Large intestine (tissue), 3 donors: ENCODE data around the gene PPP1R12A. TPM values are rescaled to one million over a fixed set of nuclear protein-coding genes. Genes with fewer than 3 reads are reported as not detected.
"Not testable (repeated sequence)": the region's sequence is repeated elsewhere in the genome, so short reads cannot be mapped to it uniquely, and the experiment has no call there.

Experiments used
- DNase-seq, 2 donors: peaks; one replicate each; pipeline versions ENCODE4 v3.0.0 to v3.0.0-alpha.2; 2013
- H3K27ac ChIP-seq: one replicate; pipeline ENCODE4 v1.5.1; 2013; ENCODE audit warnings: low read length
- H3K27me3 ChIP-seq: 2 replicates; pipeline ENCODE4 v1.6.1; 2013; ENCODE audit warnings: low read length; ENCODE audit not compliant: control insufficient read depth, insufficient read depth
- H3K36me3 ChIP-seq: 2 replicates; pipeline ENCODE4 v1.6.1; 2013; ENCODE audit warnings: low read length; ENCODE audit not compliant: control insufficient read depth, insufficient read depth
- H3K4me1 ChIP-seq: one replicate; pipeline ENCODE4 v1.6.1; 2013; ENCODE audit warnings: low read length; ENCODE audit not compliant: control insufficient read depth, insufficient read depth
- H3K4me3 ChIP-seq: one replicate; pipeline ENCODE4 v1.5.1; 2013; ENCODE audit warnings: low read length
- H3K9me3 ChIP-seq: one replicate; pipeline ENCODE4 v1.6.1; 2013; ENCODE audit warnings: mild to moderate bottlenecking, low read depth, low read length, moderate library complexity; ENCODE audit not compliant: control insufficient read depth
- WGBS: methylation state at CpG from one replicate; pipeline ENCODE4 v1.1.5; 2013; ENCODE audit warnings: low lambda C conversion rate; ENCODE audit not compliant: insufficient coverage; 5-methylcytosine and 5-hydroxymethylcytosine counted together
- polyA plus RNA-seq: library from polyadenylated mRNA; unstranded; fragments of 120-200 nt; gene quantifications from one replicate; pipeline ENCODE4 v1.2.1, GENCODE V29; 2013

Gene PPP1R12A
- polyA plus RNA-seq, 1 donor: 60.8 TPM

DNA sequence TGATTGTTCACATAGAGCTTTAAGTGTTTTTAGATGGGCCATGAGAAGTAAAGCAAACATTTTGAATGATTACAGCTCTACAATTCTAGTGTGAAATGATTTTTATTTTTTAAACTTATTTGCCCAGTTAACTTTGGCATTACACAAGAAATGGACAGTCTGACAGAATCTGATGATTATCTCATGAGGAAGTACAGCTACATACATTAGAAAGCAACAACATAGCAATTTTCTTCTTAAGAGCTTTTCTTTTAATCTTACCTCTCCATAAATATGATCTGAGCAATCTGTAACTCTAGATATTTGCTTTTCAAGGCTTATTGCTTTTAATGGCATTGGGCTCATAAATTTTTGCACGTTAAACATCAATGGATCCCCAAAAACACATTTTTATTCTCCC lies 26.5 kb upstream of the PPP1R12A start:
- WGBS: 33% methylated on average over 1 of the region's 1 CpG
- Histone ChIP-seq H3K27me3 (no peaks in the 10 kb centered on the region), H3K36me3 (no peaks in the 10 kb centered on the region), H3K4me3 (no peak overlapping the region), H3K27ac (no peak overlapping the region), H3K4me1 (no peaks in the 10 kb centered on the region), H3K9me3 (no peaks in the 10 kb centered on the region)
- DNase-seq: no peak

DNA sequence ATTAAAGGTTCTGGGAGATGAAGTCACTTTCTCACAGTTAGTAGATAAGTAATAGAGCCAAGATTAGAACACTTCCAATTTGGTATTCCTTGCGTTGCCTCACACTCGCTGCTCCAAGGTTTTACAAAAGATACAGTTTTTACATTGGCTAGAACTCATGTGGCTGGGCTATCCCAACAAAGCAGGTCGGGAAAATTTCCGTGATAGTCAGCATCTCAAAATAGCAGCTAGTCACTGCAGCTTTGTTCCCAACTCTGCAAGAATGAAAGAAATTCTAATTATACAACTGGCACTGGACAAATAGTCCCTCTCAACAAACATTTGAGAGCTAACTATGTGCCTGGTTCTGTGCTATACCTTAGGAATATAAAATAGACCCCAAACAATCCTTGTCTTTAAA lies 24.6 kb upstream of the PPP1R12A start:
- Histone ChIP-seq H3K36me3 (no peaks in the 10 kb centered on the region), H3K27ac (no peak overlapping the region), H3K9me3 (peaks cover 8% of the 10 kb centered on the region), H3K27me3 (no peaks in the 10 kb centered on the region), H3K4me1 (no peaks in the 10 kb centered on the region), H3K4me3 (no peak overlapping the region)
- DNase-seq: no peak
- WGBS: no CpG with 5 or more reads among the region's 4 CpGs

DNA sequence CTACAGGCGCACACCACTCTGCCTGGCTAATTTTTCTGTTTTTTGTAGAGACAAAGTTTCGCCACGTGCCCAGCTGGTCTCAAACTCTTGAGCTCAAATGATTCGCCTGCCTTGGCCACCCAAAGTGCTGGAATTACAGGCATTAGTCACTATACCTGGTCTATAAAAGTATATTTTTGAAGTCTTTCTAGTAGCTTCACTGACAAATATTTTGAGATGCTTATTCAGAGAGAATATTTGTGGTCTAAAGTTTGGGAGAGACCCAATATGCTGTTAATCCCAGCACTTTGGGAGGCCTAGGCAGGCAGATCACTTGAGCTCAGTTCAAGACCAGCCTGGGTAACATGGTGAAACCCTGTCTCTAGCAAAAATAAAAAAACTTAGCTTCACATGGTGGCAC lies 22.0 kb upstream of the PPP1R12A start:
- Histone ChIP-seq H3K27ac (no peak overlapping the region), H3K27me3 (no peaks in the 10 kb centered on the region), H3K36me3 (no peaks in the 10 kb centered on the region), H3K4me1 (no peaks in the 10 kb centered on the region), H3K4me3 (no peak overlapping the region), H3K9me3 (peaks cover 12% of the 10 kb centered on the region)
- no CpG with 5 or more reads among the region's 4 CpGs for WGBS
- no peak for DNase-seq

DNA sequence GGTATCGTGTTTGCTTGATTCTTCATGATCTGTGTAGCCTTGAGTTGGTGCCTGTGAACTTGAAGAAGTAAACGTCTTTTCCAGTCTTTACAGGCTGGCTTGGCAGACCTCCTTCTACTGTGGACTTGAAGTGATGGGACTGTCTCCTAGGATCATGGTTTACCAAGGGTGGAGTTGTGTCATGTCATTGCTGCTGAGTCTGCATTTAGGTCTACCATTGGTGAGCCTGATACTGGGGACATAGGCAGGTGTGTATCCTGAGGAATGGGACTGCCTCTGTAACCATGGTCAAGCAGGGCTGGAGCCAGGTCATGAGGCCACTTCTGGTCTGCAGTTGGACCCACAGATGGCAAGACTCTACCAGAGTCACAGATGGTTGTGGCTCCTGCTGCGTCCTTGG lies 20.7 kb upstream of the PPP1R12A start:
- H3K27ac ChIP-seq: no peak overlapping the region
- no peaks in the 10 kb centered on the region for H3K36me3 ChIP-seq
- H3K4me3 ChIP-seq: no peak overlapping the region
- H3K4me1 ChIP-seq: no peaks in the 10 kb centered on the region
- WGBS: no CpG with 5 or more reads among the region's 3 CpGs
- no peak for DNase-seq
- no peaks in the 10 kb centered on the region for H3K27me3 ChIP-seq
- H3K9me3 ChIP-seq: peaks cover 12% of the 10 kb centered on the region

DNA sequence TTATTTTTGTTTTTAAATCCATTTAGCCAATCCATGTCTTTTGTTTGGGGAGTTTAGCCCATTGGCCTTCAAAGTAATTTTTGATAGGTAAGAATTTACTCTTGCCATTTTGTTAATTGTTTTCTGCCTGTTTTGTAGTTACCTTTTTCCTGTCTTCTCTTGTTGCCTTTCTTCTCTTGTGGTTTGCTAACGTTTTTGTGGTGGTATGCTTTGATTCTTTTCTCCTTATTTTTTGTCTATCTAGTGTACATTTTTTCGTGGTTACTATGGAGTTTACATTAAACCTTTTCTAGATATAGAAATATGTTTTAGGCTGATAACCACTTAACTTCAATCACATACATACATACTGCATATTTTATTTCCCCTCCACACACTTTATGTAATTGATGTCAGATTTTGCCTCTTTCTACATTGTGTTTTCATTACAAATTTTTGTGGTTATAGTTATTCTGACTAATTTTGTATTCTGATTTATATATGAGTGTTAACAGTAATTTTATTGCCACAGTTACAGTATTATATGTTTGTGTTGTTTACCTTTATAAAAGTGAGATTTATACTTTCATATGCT lies 19.2 kb upstream of the PPP1R12A start:
- Histone ChIP-seq H3K9me3 (peaks cover 12% of the 10 kb centered on the region), H3K4me3 (no peak overlapping the region), H3K27ac (no peak overlapping the region), H3K36me3 (no peaks in the 10 kb centered on the region), H3K27me3 (no peaks in the 10 kb centered on the region), H3K4me1 (no peaks in the 10 kb centered on the region)
- WGBS: 85% methylated on average over 2 of the region's 2 CpGs
- no peak for DNase-seq

DNA sequence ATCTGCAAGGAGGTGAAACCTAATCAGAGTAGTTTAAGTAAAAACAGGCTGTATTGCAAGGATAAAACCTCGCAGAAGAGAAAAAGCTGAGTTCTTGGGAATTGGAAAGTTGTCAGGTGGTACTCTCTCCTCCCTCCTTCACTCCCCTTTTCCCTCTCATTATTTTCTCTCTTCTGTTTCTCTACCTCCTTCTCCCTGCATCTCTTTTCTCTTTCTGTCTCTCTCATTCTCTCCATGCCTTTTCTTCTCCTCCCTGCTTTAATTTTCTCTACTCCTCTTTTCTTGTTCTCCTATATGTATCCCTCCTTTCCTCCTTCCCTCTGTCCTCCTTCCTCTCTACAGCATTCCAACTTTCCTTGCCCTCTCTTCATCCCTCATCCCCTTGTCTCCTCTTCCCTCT lies 14.2 kb upstream of the PPP1R12A start:
- Histone ChIP-seq H3K36me3 (no peaks in the 10 kb centered on the region), H3K27me3 (no peaks in the 10 kb centered on the region), H3K27ac (no peak overlapping the region), H3K4me1 (no peaks in the 10 kb centered on the region), H3K9me3 (peaks cover 2% of the 10 kb centered on the region), H3K4me3 (no peak overlapping the region)
- DNase-seq: no peak
- WGBS: no CpG with 5 or more reads among the region's 1 CpG

DNA sequence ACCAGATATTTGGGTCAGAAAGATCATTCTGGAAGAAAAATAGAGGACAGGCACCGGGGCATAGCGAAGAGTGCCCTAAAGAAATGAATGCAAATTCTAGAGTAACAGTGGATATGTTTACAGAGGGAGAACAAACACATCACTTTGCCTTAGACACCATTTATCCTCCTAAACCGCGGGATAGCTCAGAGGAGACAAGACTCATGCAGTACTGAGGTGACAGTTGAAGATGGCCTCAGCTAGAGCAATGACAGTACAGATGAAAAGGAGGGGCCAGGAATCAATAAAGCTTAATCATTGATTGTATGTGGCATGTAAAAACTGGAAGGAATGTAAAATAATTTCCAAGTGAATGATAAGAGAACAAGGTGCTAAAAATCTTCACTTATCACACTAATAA lies 10.5 kb upstream of the PPP1R12A start:
- WGBS: no CpG with 5 or more reads among the region's 4 CpGs
- no peaks in the 10 kb centered on the region for H3K36me3 ChIP-seq
- H3K27ac ChIP-seq: no peak overlapping the region
- H3K9me3 ChIP-seq: no peaks in the 10 kb centered on the region
- DNase-seq: no peak
- no peaks in the 10 kb centered on the region for H3K4me1 ChIP-seq
- no peaks in the 10 kb centered on the region for H3K27me3 ChIP-seq
- H3K4me3 ChIP-seq: no peak overlapping the region

DNA sequence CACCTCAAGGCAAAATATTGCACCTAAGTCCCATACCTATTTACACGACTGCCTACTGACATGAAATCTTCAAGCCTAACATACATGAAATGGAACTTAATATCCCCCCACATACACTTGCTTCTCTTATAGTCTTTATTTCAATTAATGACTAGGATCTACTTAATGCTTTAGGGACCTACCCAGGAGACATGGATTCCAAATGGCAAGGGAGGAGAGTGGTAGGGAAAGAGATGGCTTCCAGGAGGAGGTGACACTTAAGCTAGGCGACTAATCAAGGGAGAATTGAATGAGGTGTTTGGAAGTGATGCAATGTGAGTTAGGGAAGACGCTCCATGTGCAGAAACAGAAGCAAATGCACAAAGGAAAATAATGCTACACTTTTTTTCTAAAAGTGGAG lies 9.7 kb upstream of the PPP1R12A start:
- Histone ChIP-seq H3K27ac (no peak overlapping the region), H3K36me3 (no peaks in the 10 kb centered on the region), H3K9me3 (no peaks in the 10 kb centered on the region), H3K4me3 (no peak overlapping the region), H3K4me1 (no peaks in the 10 kb centered on the region), H3K27me3 (no peaks in the 10 kb centered on the region)
- WGBS: 88% methylated on average over 3 of the region's 3 CpGs
- no peak for DNase-seq

DNA sequence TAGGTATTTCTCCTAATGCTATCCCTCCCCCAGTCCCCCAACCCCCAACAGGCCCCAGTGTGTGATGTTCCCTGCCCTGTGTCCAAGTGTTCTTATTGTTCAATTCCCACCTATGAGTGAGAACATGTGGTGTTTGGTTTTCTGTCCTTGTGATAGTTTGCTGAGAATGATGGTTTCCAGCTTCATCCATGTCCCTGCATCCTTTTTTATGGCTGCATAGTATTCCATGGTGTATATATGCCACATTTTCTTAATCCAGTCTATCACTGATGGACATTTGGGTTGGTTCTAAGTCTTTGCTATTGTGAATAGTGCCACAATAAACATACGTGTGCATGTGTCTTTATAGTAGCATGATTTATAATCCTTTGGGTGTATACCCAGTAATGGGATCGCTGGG lies 7.9 kb upstream of the PPP1R12A start:
- WGBS: no CpG with 5 or more reads among the region's 2 CpGs
- H3K36me3 ChIP-seq, H3K27ac ChIP-seq, H3K9me3 ChIP-seq, H3K4me3 ChIP-seq, H3K4me1 ChIP-seq, DNase-seq, H3K27me3 ChIP-seq: not testable (repeated sequence)

DNA sequence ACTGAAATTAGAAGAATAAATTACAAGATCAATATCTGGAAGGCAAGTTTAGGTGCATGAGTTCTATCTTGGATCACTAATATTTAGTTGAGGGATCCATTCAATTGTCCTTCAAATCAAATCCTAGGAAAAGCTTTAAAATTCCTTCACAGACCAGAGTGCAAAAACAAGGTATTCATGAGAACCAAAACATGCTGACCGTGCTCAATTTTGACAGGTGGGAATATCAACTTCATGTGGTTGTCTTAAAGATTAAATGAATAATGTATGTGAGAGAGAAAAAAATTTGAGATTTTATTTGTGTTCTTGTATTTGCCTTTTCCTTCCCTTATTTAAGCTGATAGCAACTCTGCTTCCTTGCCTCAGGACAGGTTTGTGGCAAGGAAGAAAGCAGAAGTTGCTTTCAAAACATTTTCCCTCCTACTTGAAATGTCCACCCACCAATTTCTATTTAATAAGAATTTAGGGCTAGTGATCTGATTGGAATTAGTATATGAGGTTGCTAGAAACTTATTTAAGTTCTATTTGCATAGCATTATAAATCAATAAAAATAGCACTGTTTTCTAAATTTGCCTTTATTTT lies 4.9 kb upstream of the PPP1R12A start:
- peaks cover 2% of the 10 kb centered on the region for H3K4me1 ChIP-seq
- no peaks in the 10 kb centered on the region for H3K27me3 ChIP-seq
- DNase-seq: no peak
- no peak overlapping the region for H3K27ac ChIP-seq
- H3K36me3 ChIP-seq: no peaks in the 10 kb centered on the region
- H3K9me3 ChIP-seq: no peaks in the 10 kb centered on the region
- no peak overlapping the region for H3K4me3 ChIP-seq
- no CpG with 5 or more reads among the region's 1 CpG for WGBS

DNA sequence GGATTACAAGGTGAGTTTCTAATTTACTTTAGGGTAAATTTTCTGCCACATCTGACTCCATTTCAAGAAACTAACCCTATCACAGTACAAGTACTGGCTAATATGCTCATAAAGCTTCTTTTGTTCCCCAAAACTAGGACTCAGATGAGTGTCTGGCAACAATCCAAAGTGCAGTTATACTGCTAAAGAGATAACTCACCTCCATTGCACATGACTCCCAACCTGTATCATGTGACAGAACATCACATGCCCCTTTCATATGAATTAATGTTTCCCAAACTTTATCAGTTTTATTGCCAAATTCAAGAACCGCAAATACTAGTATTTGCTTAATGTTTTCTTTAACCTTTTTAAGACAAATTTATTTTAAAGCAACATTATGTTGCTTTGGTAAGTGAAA lies 3.9 kb upstream of the PPP1R12A start:
- H3K36me3 ChIP-seq: no peaks in the 10 kb centered on the region
- H3K27ac ChIP-seq: peak overlapping the region; percentile 49
- H3K9me3 ChIP-seq: no peaks in the 10 kb centered on the region
- peaks cover 2% of the 10 kb centered on the region for H3K4me1 ChIP-seq
- no CpG with 5 or more reads among the region's 1 CpG for WGBS
- no peaks in the 10 kb centered on the region for H3K27me3 ChIP-seq
- DNase-seq: peak; percentile 60 to 81
- H3K4me3 ChIP-seq: no peak overlapping the region
